ENCODE results near the gene RNU6-9.

DNA sequence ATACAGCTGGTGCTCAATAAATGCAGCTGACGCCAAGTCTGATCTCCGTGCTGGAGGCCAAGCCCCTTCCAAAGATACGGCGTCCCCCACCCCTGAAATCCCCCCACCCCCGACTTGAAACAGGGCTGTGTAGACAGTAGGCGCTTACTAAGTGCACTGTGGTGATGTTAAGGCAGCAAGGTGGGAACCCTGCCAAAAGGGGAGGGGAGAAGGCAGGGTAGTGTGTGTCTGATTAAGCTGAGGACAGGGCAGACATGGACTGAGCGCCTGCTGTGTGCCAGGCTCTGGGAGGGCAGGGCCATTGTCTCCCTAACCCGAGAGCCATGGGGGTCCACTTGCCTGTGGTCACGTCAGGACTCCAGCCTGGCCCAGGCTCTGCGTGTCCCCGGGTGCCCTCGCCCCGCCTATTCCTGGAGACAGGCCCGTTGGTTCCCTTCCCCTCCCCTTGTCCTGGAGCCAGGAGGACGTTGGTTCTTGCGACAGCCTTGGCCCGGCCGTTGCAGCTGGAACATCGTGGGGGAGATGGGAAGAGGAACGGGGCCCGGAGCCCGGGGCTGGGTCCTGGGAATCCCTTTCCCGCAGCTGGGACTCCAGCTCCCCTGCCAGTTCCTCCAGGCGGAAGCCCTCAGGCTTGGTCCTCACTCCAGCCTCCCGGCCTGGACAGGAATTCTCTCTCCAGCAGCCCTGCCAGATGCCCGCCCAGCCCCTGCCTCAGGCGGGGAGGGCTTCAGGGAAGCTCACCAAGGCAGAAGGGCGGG lies 42.9 kb upstream of the RNU6-9 start:
- TF ChIP-seq CTCF (IDR thresholded peaks at IDR 0.05) (no peak), POLR2A (IDR thresholded peaks at IDR 0.05) (no peak)

All from tibial nerve (tissue), 3 donors.